ENCODE results near the gene TJP1. TPM values are rescaled to one million over a fixed set of nuclear protein-coding genes. Genes with fewer than 3 reads are reported as not detected.

Gene TJP1
- total and polyA plus RNA-seq, 2 of the 8 experiments (the other 6 are each of a cell fraction or from before 2014, with no cell fraction given), result 46.3 to 138 TPM

DNA sequence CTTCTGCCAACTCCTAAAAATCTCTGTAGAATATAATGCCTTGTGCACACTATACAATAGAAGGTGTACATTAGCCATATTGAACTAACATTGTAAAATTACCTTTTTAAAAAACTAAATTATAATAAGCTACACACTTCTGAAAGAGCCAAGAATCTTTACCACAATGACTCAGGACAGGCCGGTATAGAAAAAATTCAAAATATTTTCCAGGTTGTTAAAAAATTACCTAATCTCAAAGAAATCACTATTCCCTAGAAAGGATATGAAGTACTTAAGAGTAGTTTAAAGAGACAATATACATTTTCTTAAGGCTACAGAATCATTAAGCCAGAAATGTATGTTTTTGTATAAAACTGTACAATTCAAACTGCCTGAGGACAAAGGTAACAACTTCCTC lies 48.5 kb downstream of the TJP1 start:
- Histone ChIP-seq H3K14ac (ENCODE audit: insufficient read length) (no peak overlapping the region), H3K79me1 (ENCODE audit: low read depth, low read length) (peaks cover 3% of the 10 kb centered on the region; the same call in 1 of the 2 replicates), H3K27me3 (replicated peaks in 1 of 4; ENCODE audit: control insufficient read depth in 3 of 4, extremely low read depth in 1 of 4, insufficient read depth in 3 of 4, low read length in 3 of 4) (no peaks in the 10 kb centered on the region), H2AFZ (ENCODE audit: low read length) (no peak overlapping the region), H3K36me3 (ENCODE audit: control insufficient read depth in 2 of 4, insufficient read depth in 4 of 4, low read length in 3 of 4) (peaks cover 0 to 24% (median 8%) of the 10 kb centered on the region in 4 experiments; a peak in 4 of 8 replicates), H3K4me1 (replicated peaks in 1 of 4; ENCODE audit: control insufficient read depth in 3 of 4, insufficient read depth in 4 of 4, low read length in 3 of 4) (peaks cover 0 to 9% (median 4%) of the 10 kb centered on the region in 4 experiments; a peak in 4 of 7 replicates), H4K5ac (ENCODE audit: insufficient read length, low read depth, low read length) (no peak overlapping the region), H3K56ac (replicated peaks; ENCODE audit: insufficient read length, low read depth, low read length) (no peak overlapping the region), H2BK15ac (ENCODE audit: low read length) (no peak overlapping the region), H4K8ac (ENCODE audit: extremely low read depth, insufficient read depth, low read length) (no peak overlapping the region), H3K18ac (ENCODE audit: extremely low read depth, low read length) (no peak overlapping the region), H3K4me3 (ENCODE audit: extremely low read depth in 1 of 4, insufficient read depth in 2 of 4, low read depth in 3 of 4, low read length in 4 of 4) (no peak overlapping the region), H3K23me2 (ENCODE audit: low read depth, low read length) (no peaks in the 10 kb centered on the region), H3K23ac (ENCODE audit: insufficient read length) (no peak overlapping the region), H2BK20ac (ENCODE audit: low read length) (no peak overlapping the region), H4K20me1 (replicated peaks in 1 of 2; ENCODE audit: control insufficient read depth in 1 of 2, insufficient read depth in 2 of 2, low read length in 2 of 2) (peaks cover 5 to 11% of the 10 kb centered on the region in 2 experiments), H2BK120ac (replicated peaks; ENCODE audit: low read depth, low read length) (no peak overlapping the region), H2BK5ac (ENCODE audit: low read depth, low read length) (no peak overlapping the region), H3K4ac (replicated peaks; ENCODE audit: insufficient read length, low read depth, low read length) (no peak overlapping the region), H3K9ac (replicated peaks in 1 of 4; ENCODE audit: extremely low read depth in 1 of 4, low read depth in 3 of 4, low read length in 3 of 4) (no peak overlapping the region), H2BK12ac (ENCODE audit: low read depth, low read length) (no peak overlapping the region), H3K4me2 (ENCODE audit: insufficient read depth in 1 of 2, low read depth in 2 of 2, low read length in 2 of 2) (no peak overlapping the region), H3K9me3 (ENCODE audit: insufficient read depth in 2 of 2, low read depth in 1 of 2, low read length in 1 of 2) (no peaks in the 10 kb centered on the region), H3K79me2 (ENCODE audit: control insufficient read depth in 1 of 2, insufficient read depth in 2 of 2, low read length in 2 of 2) (peaks cover 5 to 60% of the 10 kb centered on the region in 2 experiments; a peak in 3 of 4 replicates), H4K91ac (replicated peaks; ENCODE audit: insufficient read length, low read length) (no peak overlapping the region), H2AK5ac (ENCODE audit: low read depth, low read length) (no peak overlapping the region), H3K27ac (ENCODE audit: low read depth, low read length) (no peak overlapping the region)
- 83% methylated on average over 1 of the region's 1 CpG; no CpG with 5 or more reads in 1 of the 2 experiments for WGBS, 2 experiments (ENCODE audit: extremely low coverage in 1 of 2, insufficient coverage in 1 of 2, insufficient read length in 1 of 2, insufficient replicate concordance in 2 of 2, low coverage in 1 of 2, low lambda C conversion rate in 2 of 2, missing lambda C conversion rate in 1 of 2)
- POLR2A ChIA-PET (ENCODE audit: partially characterized antibody), result interaction anchor here (0.5 kb wide), 1 partner anchor 80 kb away, joined by 3 read pairs; no protein-coding TSS in a partner anchor
- CTCF ChIA-PET (ENCODE audit: partially characterized antibody), result no interaction called here
- FAIRE-seq (no peak), DNase-seq (ENCODE audit: low read depth in 1 of 2, low spot score in 2 of 2) (no peak)
- no peak for TF ChIP-seq TAF7 (optimal IDR thresholded peaks at IDR 0.05; ENCODE audit: borderline replicate concordance, low read depth, low read length)
- no peak for TF ChIP-seq PHF8 (conservative IDR thresholded peaks at IDR 0.05; ENCODE audit: low read depth, low read length)
- TF ChIP-seq BRCA1 (IDR thresholded peaks at IDR 0.05; ENCODE audit: low read depth, low read length), result no peak
- TF ChIP-seq POU5F1 (IDR thresholded peaks at IDR 0.05; ENCODE audit: low read depth, low read length), result no peak
- TF ChIP-seq KDM1A (IDR thresholded peaks at IDR 0.05; ENCODE audit: borderline replicate concordance, low read length), result no peak
- TF ChIP-seq CREB1 (IDR thresholded peaks at IDR 0.05), result no peak
- TF ChIP-seq TCF12 (IDR thresholded peaks at IDR 0.05; ENCODE audit: low read depth, low read length), result no peak
- no peak for TF ChIP-seq RXRA (IDR thresholded peaks at IDR 0.05; ENCODE audit: insufficient read depth, low read depth, low read length)
- TF ChIP-seq SP2 (IDR thresholded peaks at IDR 0.05; ENCODE audit: low read length), result no peak
- no peak for TF ChIP-seq CHD2 (IDR thresholded peaks at IDR 0.05; ENCODE audit: low read length)
- no peak for TF ChIP-seq CHD1 (IDR thresholded peaks at IDR 0.05; ENCODE audit: low read depth, low read length)
- no peak for TF ChIP-seq HDAC2 (IDR thresholded peaks at IDR 0.05; ENCODE audit: borderline replicate concordance in 1 of 2, low read depth in 2 of 2, low read length in 2 of 2)
- no peak for TF ChIP-seq HDAC6 (IDR thresholded peaks at IDR 0.05; ENCODE audit: low read depth, low read length)
- TF ChIP-seq POLR2A (IDR thresholded peaks at IDR 0.05; ENCODE audit: control extremely low read depth in 1 of 2, low read depth in 2 of 2, low read length in 2 of 2), result no peak
- TF ChIP-seq FOSL1 (IDR thresholded peaks at IDR 0.05; ENCODE audit: insufficient read depth, low read depth, low read length), result no peak
- no peak for TF ChIP-seq SUZ12 (IDR thresholded peaks at IDR 0.05; ENCODE audit: low read length)
